ENCODE measurements around the gene RASIP1.

The RASIP1 gene

DNA sequence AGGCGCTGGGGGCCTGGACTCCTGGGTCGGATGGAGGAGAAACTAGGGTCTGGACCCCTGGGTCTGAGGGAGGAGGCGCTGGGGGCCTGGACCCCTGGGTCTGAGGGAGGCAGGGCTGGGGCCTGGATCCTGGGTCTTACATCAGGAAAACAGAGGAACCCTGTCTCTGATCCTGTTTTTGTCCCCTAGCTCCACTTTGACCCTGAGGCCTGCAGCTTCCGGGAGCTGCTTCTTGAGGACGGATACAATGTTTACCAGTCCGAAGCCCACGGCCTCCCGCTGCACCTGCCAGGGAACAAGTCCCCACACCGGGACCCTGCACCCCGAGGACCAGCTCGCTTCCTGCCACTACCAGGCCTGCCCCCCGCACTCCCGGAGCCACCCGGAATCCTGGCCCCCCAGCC is 17.3 kb upstream of the RASIP1 start:
- no peak overlapping the region for H3K4me2 ChIP-seq (ENCODE audit: insufficient read depth, low read length)
- H3K27ac ChIP-seq (ENCODE audit: low read length), result no peak overlapping the region
- no peak overlapping the region for H3K9ac ChIP-seq (ENCODE audit: low read depth, low read length)
- ATAC-seq (ENCODE audit: insufficient read depth, low read depth) (no peak), DNase-seq (no peak)
- no peaks in the 10 kb centered on the region for H4K20me1 ChIP-seq (ENCODE audit: insufficient read depth, low read length)
- H3K36me3 ChIP-seq (ENCODE audit: insufficient read depth, low read length), result no peaks in the 10 kb centered on the region
- no peak overlapping the region for H3K4me3 ChIP-seq (ENCODE audit: low read depth in 1 of 2, low read length in 2 of 2)
- no peaks in the 10 kb centered on the region for H3K9me3 ChIP-seq (ENCODE audit: insufficient read depth, low read length, severe bottlenecking)
- no peaks in the 10 kb centered on the region for H3K79me2 ChIP-seq (ENCODE audit: insufficient read depth, low read length)
- no peak for TF ChIP-seq EZH2 (IDR thresholded peaks at IDR 0.05; ENCODE audit: borderline replicate concordance, low read depth, low read length, severe bottlenecking)
- TF ChIP-seq, protein P1, sequence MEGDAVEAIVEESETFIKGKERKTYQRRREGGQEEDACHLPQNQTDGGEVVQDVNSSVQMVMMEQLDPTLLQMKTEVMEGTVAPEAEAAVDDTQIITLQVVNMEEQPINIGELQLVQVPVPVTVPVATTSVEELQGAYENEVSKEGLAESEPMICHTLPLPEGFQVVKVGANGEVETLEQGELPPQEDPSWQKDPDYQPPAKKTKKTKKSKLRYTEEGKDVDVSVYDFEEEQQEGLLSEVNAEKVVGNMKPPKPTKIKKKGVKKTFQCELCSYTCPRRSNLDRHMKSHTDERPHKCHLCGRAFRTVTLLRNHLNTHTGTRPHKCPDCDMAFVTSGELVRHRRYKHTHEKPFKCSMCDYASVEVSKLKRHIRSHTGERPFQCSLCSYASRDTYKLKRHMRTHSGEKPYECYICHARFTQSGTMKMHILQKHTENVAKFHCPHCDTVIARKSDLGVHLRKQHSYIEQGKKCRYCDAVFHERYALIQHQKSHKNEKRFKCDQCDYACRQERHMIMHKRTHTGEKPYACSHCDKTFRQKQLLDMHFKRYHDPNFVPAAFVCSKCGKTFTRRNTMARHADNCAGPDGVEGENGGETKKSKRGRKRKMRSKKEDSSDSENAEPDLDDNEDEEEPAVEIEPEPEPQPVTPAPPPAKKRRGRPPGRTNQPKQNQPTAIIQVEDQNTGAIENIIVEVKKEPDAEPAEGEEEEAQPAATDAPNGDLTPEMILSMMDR (IDR thresholded peaks at IDR 0.05; ENCODE audit: borderline replicate concordance, extremely low read depth, low read length, poor library complexity, severe bottlenecking), result no peak
- H3K4me1 ChIP-seq (ENCODE audit: insufficient read depth, low read length), result no peaks in the 10 kb centered on the region
- H3K27me3 ChIP-seq (ENCODE audit: insufficient read depth, low read length, poor library complexity), result peaks cover 13% of the 10 kb centered on the region
- no peak overlapping the region for H2AFZ ChIP-seq (ENCODE audit: low read depth, low read length)

DNA sequence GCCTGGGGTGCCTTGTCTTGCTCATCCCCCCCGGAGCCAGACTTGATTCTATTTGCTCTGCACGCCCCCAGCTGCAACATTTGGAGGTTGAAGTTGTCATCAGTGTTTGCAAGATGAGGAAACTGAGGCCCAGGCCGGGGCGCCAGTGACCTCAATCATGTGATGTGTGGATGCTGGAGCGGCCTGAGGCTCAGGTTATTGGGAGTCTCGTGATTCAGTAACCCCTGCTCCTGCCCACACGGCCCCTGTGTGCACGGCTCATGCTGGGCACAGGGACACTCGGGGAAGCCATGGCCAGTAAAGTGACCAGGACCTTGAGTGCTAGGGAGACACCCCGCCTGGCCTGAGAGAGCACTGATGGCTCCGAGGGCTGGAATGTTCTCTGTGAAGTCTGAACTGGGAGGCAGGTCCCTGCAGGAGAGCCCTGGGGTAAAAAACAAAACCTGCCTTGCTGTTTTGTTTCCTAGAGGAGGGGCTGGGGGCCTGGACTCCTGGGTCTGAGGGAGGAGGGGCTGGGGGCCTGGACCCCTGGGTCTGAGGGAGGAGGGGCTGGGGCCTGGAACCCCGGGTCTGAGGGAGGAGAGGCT is 16.8 kb upstream of the RASIP1 start:
- no peaks in the 10 kb centered on the region for H4K20me1 ChIP-seq (ENCODE audit: insufficient read depth, low read length)
- no peak for TF ChIP-seq EZH2 (IDR thresholded peaks at IDR 0.05; ENCODE audit: borderline replicate concordance, low read depth, low read length, severe bottlenecking)
- TF ChIP-seq, protein P1 (IDR thresholded peaks at IDR 0.05; ENCODE audit: borderline replicate concordance, extremely low read depth, low read length, poor library complexity, severe bottlenecking), result no peak
- H3K4me1 ChIP-seq (ENCODE audit: insufficient read depth, low read length), result peaks cover 5% of the 10 kb centered on the region
- H3K79me2 ChIP-seq (ENCODE audit: insufficient read depth, low read length), result no peaks in the 10 kb centered on the region
- no peak overlapping the region for H2AFZ ChIP-seq (ENCODE audit: low read depth, low read length)
- no peaks in the 10 kb centered on the region for H3K9me3 ChIP-seq (ENCODE audit: insufficient read depth, low read length, severe bottlenecking)
- peaks cover 13% of the 10 kb centered on the region for H3K27me3 ChIP-seq (ENCODE audit: insufficient read depth, low read length, poor library complexity)
- H3K9ac ChIP-seq (ENCODE audit: low read depth, low read length), result no peak overlapping the region
- H3K4me2 ChIP-seq (ENCODE audit: insufficient read depth, low read length), result no peak overlapping the region
- H3K4me3 ChIP-seq (ENCODE audit: low read depth in 1 of 2, low read length in 2 of 2), result no peak overlapping the region
- no peaks in the 10 kb centered on the region for H3K36me3 ChIP-seq (ENCODE audit: insufficient read depth, low read length)
- DNase-seq, result no peak
- ATAC-seq (ENCODE audit: insufficient read depth, low read depth), result no peak
- no peak overlapping the region for H3K27ac ChIP-seq (ENCODE audit: low read length)

DNA sequence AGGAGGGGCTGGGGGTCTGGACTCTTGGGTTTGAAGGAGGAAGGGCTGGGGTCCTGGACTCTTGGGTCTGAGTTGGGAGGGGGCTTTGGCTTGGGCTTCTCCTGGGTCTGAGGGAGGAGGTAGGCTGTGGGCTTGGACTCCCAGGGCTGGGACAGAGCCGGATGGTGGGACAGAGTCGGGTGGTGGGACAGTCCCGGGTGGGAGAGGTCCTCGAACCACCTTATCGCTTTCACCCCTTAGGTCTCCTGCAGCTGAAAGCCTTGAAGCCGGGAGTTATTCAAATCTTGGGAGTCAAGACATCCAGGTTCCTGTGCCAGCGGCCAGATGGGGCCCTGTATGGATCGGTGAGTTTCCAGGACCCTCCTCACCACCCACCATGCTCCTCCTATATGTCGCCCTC is 16.3 kb upstream of the RASIP1 start:
- Histone ChIP-seq H2AFZ (ENCODE audit: low read depth, low read length) (no peak overlapping the region), H3K9ac (ENCODE audit: low read depth, low read length) (no peak overlapping the region), H3K9me3 (ENCODE audit: insufficient read depth, low read length, severe bottlenecking) (no peaks in the 10 kb centered on the region), H3K27me3 (ENCODE audit: insufficient read depth, low read length, poor library complexity) (peaks cover 16% of the 10 kb centered on the region), H3K4me3 (ENCODE audit: low read depth in 1 of 2, low read length in 2 of 2) (no peak overlapping the region), H3K36me3 (ENCODE audit: insufficient read depth, low read length) (no peaks in the 10 kb centered on the region), H4K20me1 (ENCODE audit: insufficient read depth, low read length) (no peaks in the 10 kb centered on the region), H3K4me2 (ENCODE audit: insufficient read depth, low read length) (no peak overlapping the region), H3K4me1 (ENCODE audit: insufficient read depth, low read length) (peaks cover 9% of the 10 kb centered on the region), H3K79me2 (ENCODE audit: insufficient read depth, low read length) (no peaks in the 10 kb centered on the region), H3K27ac (ENCODE audit: low read length) (no peak overlapping the region)
- TF ChIP-seq, protein P1 (IDR thresholded peaks at IDR 0.05; ENCODE audit: borderline replicate concordance, extremely low read depth, low read length, poor library complexity, severe bottlenecking), result no peak
- no peak for TF ChIP-seq EZH2 (IDR thresholded peaks at IDR 0.05; ENCODE audit: borderline replicate concordance, low read depth, low read length, severe bottlenecking)
- DNase-seq (no peak), ATAC-seq (ENCODE audit: insufficient read depth, low read depth) (no peak)
